Natural killer cell (primary cell): Measurements from ENCODE around the gene RAI1. TPM values are rescaled to one million over a fixed set of nuclear protein-coding genes. Genes with fewer than 3 reads are reported as not detected.

Experiments
- ATAC-seq, 3 donors: fragments of 150-1000 bp in 2 of 3; fragments of 200-7000 bp in 1 of 3; cut with Tn5 transposase; 1 replicate in 1 of 3; 2 replicates in 2 of 3; pipeline ENCODE4 v1.10.0; 2021; ENCODE audit warnings: mild to moderate bottlenecking in 2 of 3, moderate library complexity in 2 of 3
- DNase-seq, 2 donors: peaks; one replicate each; pipeline versions ENCODE4 v3.0.0 to v3.0.0-alpha.2; 2013 to 2021; ENCODE audit warnings: mixed read lengths in 1 of 2
- H3K27ac ChIP-seq: one replicate; pipeline ENCODE4 v1.5.1; 2013; ENCODE audit warnings: mild to moderate bottlenecking, low read length
- H3K27me3 ChIP-seq: one replicate; pipeline ENCODE4 v1.6.1; 2013; ENCODE audit warnings: low read length; ENCODE audit not compliant: control insufficient read depth, insufficient read depth
- H3K36me3 ChIP-seq: one replicate; pipeline ENCODE4 v1.6.1; 2013; ENCODE audit warnings: low read length; ENCODE audit not compliant: control insufficient read depth, insufficient read depth
- H3K4me1 ChIP-seq: one replicate; pipeline ENCODE4 v1.6.1; 2013; ENCODE audit warnings: low read length; ENCODE audit not compliant: control insufficient read depth, insufficient read depth
- H3K4me3 ChIP-seq: one replicate; pipeline ENCODE4 v1.5.1; 2013; ENCODE audit warnings: low read length
- H3K9me3 ChIP-seq: one replicate; pipeline ENCODE4 v1.6.1; 2013; ENCODE audit warnings: low read length; ENCODE audit not compliant: control insufficient read depth, insufficient read depth
- H3K27ac Mint-ChIP-seq, 2 donors: one replicate each; pipeline ENCODE4 v1.8.0; 2022; ENCODE audit warnings: mild to moderate bottlenecking in 2 of 2, mixed read lengths in 2 of 2, moderate library complexity in 1 of 2
- H3K27me3 Mint-ChIP-seq, 2 donors: one replicate each; pipeline ENCODE4 v1.8.0; 2022; ENCODE audit warnings: low read depth in 2 of 2, mixed read lengths in 2 of 2
- H3K36me3 Mint-ChIP-seq: one replicate; pipeline ENCODE4 v1.8.0; 2022; ENCODE audit warnings: mixed read lengths
- H3K4me1 Mint-ChIP-seq, 2 donors: one replicate each; pipeline ENCODE4 v1.8.0; 2022; ENCODE audit warnings: mixed read lengths in 2 of 2
- H3K4me3 Mint-ChIP-seq: one replicate; pipeline ENCODE4 v1.8.0; 2022; ENCODE audit warnings: mild to moderate bottlenecking, moderate library complexity, mixed read lengths
- H3K9me3 Mint-ChIP-seq, 2 donors: one replicate each; pipeline ENCODE4 v1.8.0; 2022; ENCODE audit warnings: mixed read lengths in 2 of 2
- whole genome bisulfite sequencing: methylation state at CpG from one replicate; pipeline ENCODE4 v1.1.7; 2013; ENCODE audit warnings: missing lambda C conversion rate; ENCODE audit not compliant: insufficient coverage; 5-methylcytosine and 5-hydroxymethylcytosine counted together
- intact Hi-C: fragments of 100-400 bp; cut with micrococcal nuclease; formaldehyde crosslinking; loops from one replicate; pipeline ENCODE4 v1.14.2; 2022
- total RNA-seq, 4 donors: library from RNA; stranded (reverse); fragments of 120-200 nt in 1 of 4; gene quantifications; one replicate each; pipeline versions ENCODE4 v1.2.3 to v1.2.4, GENCODE V29; 2013 to 2022
- TF ChIP-seq, protein P1 (sequence below): fragments of 200-600 bp; IDR thresholded peaks from one replicate; pipeline ENCODE4 v1.8.0; 2022; ENCODE audit warnings: antibody characterized with exemption

RAI1 gene
- total RNA-seq, 3 donors from 2014 or later (not counting 1 experiment from before 2014, with no cell fraction given) = 39.8 to 55.0 (median 49.4) TPM

DNA sequence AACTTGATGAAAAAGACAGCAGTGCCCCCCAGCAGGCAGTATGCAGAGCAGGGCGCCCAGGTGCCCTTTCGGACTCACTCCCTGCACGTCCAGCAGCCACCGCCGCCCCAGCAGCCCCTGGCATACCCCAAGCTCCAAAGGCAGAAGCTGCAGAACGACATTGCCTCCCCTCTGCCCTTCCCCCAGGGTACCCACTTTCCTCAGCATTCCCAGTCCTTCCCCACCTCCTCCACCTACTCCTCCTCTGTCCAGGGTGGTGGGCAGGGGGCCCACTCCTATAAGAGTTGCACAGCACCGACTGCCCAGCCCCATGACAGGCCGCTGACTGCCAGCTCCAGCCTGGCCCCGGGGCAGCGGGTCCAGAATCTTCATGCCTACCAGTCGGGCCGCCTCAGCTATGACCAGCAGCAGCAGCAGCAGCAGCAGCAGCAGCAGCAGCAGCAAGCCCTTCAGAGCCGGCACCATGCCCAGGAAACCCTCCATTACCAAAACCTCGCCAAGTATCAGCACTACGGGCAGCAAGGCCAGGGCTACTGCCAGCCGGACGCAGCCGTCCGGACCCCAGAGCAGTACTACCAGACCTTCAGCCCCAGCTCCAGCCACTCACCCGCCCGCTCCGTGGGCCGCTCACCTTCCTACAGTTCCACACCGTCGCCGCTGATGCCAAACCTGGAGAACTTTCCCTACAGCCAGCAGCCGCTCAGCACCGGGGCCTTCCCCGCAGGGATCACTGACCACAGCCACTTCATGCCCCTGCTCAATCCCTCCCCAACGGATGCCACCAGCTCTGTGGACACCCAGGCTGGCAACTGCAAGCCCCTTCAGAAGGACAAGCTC, 112.3 kb downstream of the RAI1 start:
- Mint-ChIP-seq H3K27ac (peak overlapping the region; percentile 82 to 93), H3K9me3 (no peaks in the 10 kb centered on the region), H3K27me3 (no peaks in the 10 kb centered on the region), H3K4me1 (peaks cover 25 to 38% of the 10 kb centered on the region in 2 donors), H3K4me3 (peak overlapping the region; percentile 83), H3K36me3 (no peaks in the 10 kb centered on the region)
- H3K4me1 ChIP-seq = peaks cover 30% of the 10 kb centered on the region
- ATAC-seq = no peak
- peak overlapping the region; percentile 80 for H3K27ac ChIP-seq
- no peaks in the 10 kb centered on the region for H3K27me3 ChIP-seq
- intact Hi-C loops = loop anchor here (1.0 to 5.0 kb wide), 3 partner anchors 43 to 130 kb away; partner anchors contain the start of gene SREBF1
- no peak for DNase-seq
- H3K4me3 ChIP-seq = no peak overlapping the region
- peaks cover 21% of the 10 kb centered on the region for H3K36me3 ChIP-seq
- H3K9me3 ChIP-seq = no peaks in the 10 kb centered on the region
- TF ChIP-seq, protein P1, sequence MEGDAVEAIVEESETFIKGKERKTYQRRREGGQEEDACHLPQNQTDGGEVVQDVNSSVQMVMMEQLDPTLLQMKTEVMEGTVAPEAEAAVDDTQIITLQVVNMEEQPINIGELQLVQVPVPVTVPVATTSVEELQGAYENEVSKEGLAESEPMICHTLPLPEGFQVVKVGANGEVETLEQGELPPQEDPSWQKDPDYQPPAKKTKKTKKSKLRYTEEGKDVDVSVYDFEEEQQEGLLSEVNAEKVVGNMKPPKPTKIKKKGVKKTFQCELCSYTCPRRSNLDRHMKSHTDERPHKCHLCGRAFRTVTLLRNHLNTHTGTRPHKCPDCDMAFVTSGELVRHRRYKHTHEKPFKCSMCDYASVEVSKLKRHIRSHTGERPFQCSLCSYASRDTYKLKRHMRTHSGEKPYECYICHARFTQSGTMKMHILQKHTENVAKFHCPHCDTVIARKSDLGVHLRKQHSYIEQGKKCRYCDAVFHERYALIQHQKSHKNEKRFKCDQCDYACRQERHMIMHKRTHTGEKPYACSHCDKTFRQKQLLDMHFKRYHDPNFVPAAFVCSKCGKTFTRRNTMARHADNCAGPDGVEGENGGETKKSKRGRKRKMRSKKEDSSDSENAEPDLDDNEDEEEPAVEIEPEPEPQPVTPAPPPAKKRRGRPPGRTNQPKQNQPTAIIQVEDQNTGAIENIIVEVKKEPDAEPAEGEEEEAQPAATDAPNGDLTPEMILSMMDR = no peak
- WGBS = 95% methylated on average over 30 of the region's 30 CpGs

DNA sequence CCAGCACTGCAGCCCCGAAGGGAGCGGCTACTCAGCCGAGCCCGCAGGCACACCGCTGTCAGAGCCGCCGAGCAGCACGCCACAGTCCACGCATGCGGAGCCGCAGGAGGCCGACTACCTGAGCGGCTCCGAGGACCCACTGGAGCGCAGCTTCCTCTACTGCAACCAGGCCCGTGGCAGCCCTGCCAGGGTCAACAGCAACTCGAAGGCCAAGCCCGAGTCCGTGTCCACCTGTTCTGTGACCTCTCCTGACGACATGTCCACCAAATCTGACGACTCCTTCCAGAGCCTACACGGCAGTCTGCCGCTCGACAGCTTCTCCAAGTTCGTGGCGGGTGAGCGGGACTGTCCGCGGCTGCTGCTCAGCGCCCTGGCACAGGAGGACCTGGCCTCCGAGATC, 113.1 kb downstream of the RAI1 start:
- peaks cover 30% of the 10 kb centered on the region for H3K4me1 ChIP-seq
- no peaks in the 10 kb centered on the region for H3K9me3 ChIP-seq
- no peak overlapping the region for H3K27ac ChIP-seq
- H3K27me3 ChIP-seq = no peaks in the 10 kb centered on the region
- Mint-ChIP-seq H3K4me1 (peaks cover 25 to 37% of the 10 kb centered on the region in 2 donors), H3K27ac (peak overlapping the region; percentile 82 to 93), H3K27me3 (no peaks in the 10 kb centered on the region), H3K36me3 (no peaks in the 10 kb centered on the region), H3K4me3 (no peak overlapping the region), H3K9me3 (no peaks in the 10 kb centered on the region)
- TF ChIP-seq, protein P1 = no peak
- WGBS = 97% methylated on average over 31 of the region's 31 CpGs
- ATAC-seq (no peak), DNase-seq (no peak)
- intact Hi-C loops = loop anchor here (5.0 kb wide), 1 partner anchor 43 kb away; the partner anchor contains the start of gene SREBF1
- no peak overlapping the region for H3K4me3 ChIP-seq
- H3K36me3 ChIP-seq = peaks cover 27% of the 10 kb centered on the region

DNA sequence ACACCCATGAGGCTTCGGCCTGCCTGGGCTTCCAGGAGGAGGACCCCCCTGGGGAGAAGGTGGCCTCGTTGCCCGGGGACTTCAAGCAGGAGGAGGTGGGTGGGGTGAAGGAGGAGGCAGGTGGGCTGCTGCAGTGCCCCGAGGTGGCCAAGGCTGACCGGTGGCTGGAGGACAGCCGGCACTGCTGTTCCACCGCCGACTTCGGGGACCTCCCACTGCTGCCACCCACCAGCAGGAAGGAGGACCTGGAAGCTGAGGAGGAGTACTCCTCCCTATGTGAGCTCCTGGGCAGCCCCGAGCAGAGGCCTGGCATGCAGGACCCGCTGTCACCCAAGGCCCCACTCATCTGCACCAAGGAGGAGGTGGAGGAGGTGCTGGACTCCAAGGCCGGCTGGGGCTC, 114.0 kb downstream of the RAI1 start:
- 98% methylated on average over 12 of the region's 12 CpGs for WGBS
- ATAC-seq (no peak), DNase-seq (no peak)
- no peaks in the 10 kb centered on the region for H3K36me3 Mint-ChIP-seq
- Histone ChIP-seq H3K27ac (no peak overlapping the region), H3K4me1 (peaks cover 30% of the 10 kb centered on the region), H3K36me3 (peaks cover 27% of the 10 kb centered on the region), H3K4me3 (no peak overlapping the region), H3K27me3 (no peaks in the 10 kb centered on the region), H3K9me3 (no peaks in the 10 kb centered on the region)
- intact Hi-C loops = no loop called here
- TF ChIP-seq, protein P1 = no peak
- no peaks in the 10 kb centered on the region for H3K27me3 Mint-ChIP-seq
- peak overlapping the region in 1 of 2 donors; percentile 93 for H3K27ac Mint-ChIP-seq
- no peak overlapping the region for H3K4me3 Mint-ChIP-seq
- no peaks in the 10 kb centered on the region for H3K9me3 Mint-ChIP-seq
- H3K4me1 Mint-ChIP-seq = peaks cover 25 to 39% of the 10 kb centered on the region in 2 donors
